ENCODE data around the gene RRBP1. TPM values are rescaled to one million over a fixed set of nuclear protein-coding genes. Genes with fewer than 3 reads are reported as not detected.

Gene RRBP1
- total RNA-seq, 1 donor from 2014 or later, result 222 TPM

GRCh38 chr20:17633850-17634500 is 48.1 kb downstream of the RRBP1 start:
- no peak overlapping the region for H3K27ac Mint-ChIP-seq
- H3K4me1 Mint-ChIP-seq (ENCODE audit: low read depth), result no peaks in the 10 kb centered on the region
- peaks cover 13% of the 10 kb centered on the region for H3K36me3 Mint-ChIP-seq (ENCODE audit: insufficient read depth)
- DNase-seq (ENCODE audit: low spot score, unreplicated experiment), result no peak
- H3K27me3 Mint-ChIP-seq, result no peaks in the 10 kb centered on the region
- no peak for TF ChIP-seq CTCF (IDR thresholded peaks at IDR 0.05; ENCODE audit: unreplicated experiment)
- H3K4me3 Mint-ChIP-seq (ENCODE audit: low read depth), result no peak overlapping the region
- H3K9me3 Mint-ChIP-seq (ENCODE audit: low read depth), result no peaks in the 10 kb centered on the region

GRCh38 chr20:17633221-17633849 is 48.7 kb downstream of the RRBP1 start:
- H3K27me3 Mint-ChIP-seq, result no peaks in the 10 kb centered on the region
- no peaks in the 10 kb centered on the region for H3K4me1 Mint-ChIP-seq (ENCODE audit: low read depth)
- DNase-seq (ENCODE audit: low spot score, unreplicated experiment), result no peak
- peaks cover 16% of the 10 kb centered on the region for H3K36me3 Mint-ChIP-seq (ENCODE audit: insufficient read depth)
- TF ChIP-seq CTCF (IDR thresholded peaks at IDR 0.05; ENCODE audit: unreplicated experiment), result no peak
- no peak overlapping the region for H3K4me3 Mint-ChIP-seq (ENCODE audit: low read depth)
- peak overlapping the region; percentile 76 for H3K27ac Mint-ChIP-seq
- no peaks in the 10 kb centered on the region for H3K9me3 Mint-ChIP-seq (ENCODE audit: low read depth)

- TF ChIP-seq CTCF (IDR thresholded peaks at IDR 0.05; ENCODE audit: unreplicated experiment), result no peak
- H3K36me3 Mint-ChIP-seq (ENCODE audit: insufficient read depth), result peaks cover 20% of the 10 kb centered on the region
- no peak for DNase-seq (ENCODE audit: low spot score, unreplicated experiment)
- peaks cover 5% of the 10 kb centered on the region for H3K4me1 Mint-ChIP-seq (ENCODE audit: low read depth)
- no peak overlapping the region for H3K4me3 Mint-ChIP-seq (ENCODE audit: low read depth)
- no peak overlapping the region for H3K27ac Mint-ChIP-seq
- H3K9me3 Mint-ChIP-seq (ENCODE audit: low read depth), result no peaks in the 10 kb centered on the region
- no peaks in the 10 kb centered on the region for H3K27me3 Mint-ChIP-seq
These were observed 50.3 kb downstream of the RRBP1 start for GRCh38 chr20:17631576-17632319.

GRCh38 chr20:17630806-17631195 is 51.2 kb downstream of the RRBP1 start:
- Mint-ChIP-seq H3K9me3 (ENCODE audit: low read depth) (no peaks in the 10 kb centered on the region), H3K36me3 (ENCODE audit: insufficient read depth) (peaks cover 22% of the 10 kb centered on the region), H3K4me3 (ENCODE audit: low read depth) (no peak overlapping the region), H3K27ac (no peak overlapping the region), H3K4me1 (ENCODE audit: low read depth) (peaks cover 6% of the 10 kb centered on the region), H3K27me3 (no peaks in the 10 kb centered on the region)
- TF ChIP-seq CTCF (IDR thresholded peaks at IDR 0.05; ENCODE audit: unreplicated experiment), result no peak
- no peak for DNase-seq (ENCODE audit: low spot score, unreplicated experiment)

GRCh38 chr20:17630151-17630805 is 51.8 kb downstream of the RRBP1 start:
- no peaks in the 10 kb centered on the region for H3K9me3 Mint-ChIP-seq (ENCODE audit: low read depth)
- DNase-seq (ENCODE audit: low spot score, unreplicated experiment), result no peak
- H3K4me3 Mint-ChIP-seq (ENCODE audit: low read depth), result no peak overlapping the region
- peaks cover 6% of the 10 kb centered on the region for H3K4me1 Mint-ChIP-seq (ENCODE audit: low read depth)
- peaks cover 21% of the 10 kb centered on the region for H3K36me3 Mint-ChIP-seq (ENCODE audit: insufficient read depth)
- H3K27me3 Mint-ChIP-seq, result no peaks in the 10 kb centered on the region
- TF ChIP-seq CTCF (IDR thresholded peaks at IDR 0.05; ENCODE audit: unreplicated experiment), result no peak
- H3K27ac Mint-ChIP-seq, result no peak overlapping the region
